ENCODE measurements around the gene CNTROB.

CNTROB gene

GRCh38 chr17:7915611-7916384, 16.2 kb upstream of the CNTROB start, which contains the start of gene RNF227 (continued):
- no peak for TF ChIP-seq ZNF132 (tag by site-specific recombination; IDR thresholded peaks at IDR 0.05; ENCODE audit: borderline replicate concordance)

- peaks cover 14% of the 10 kb centered on the region for H3K4me1 ChIP-seq (ENCODE audit: control insufficient read depth, insufficient read depth, low read length)
- CTCF ChIA-PET = interaction anchor here (0.6 to 6.3 kb wide), 13 partner anchors 17 to 141 kb away, joined by 3 to 73 read pairs (median 4); no protein-coding TSS in a partner anchor
- peak overlapping the region; percentile 46 for H3K4me3 ChIP-seq (ENCODE audit: low read depth, low read length)
- POLR2A ChIA-PET = interaction anchor here (0.9 to 3.8 kb wide), 14 partner anchors 8 to 332 kb away, joined by 3 to 66 read pairs (median 4); partner anchors contain the start of genes CNTROB, KCNAB3, KDM6B and MPDU1
- peak overlapping the region; percentile 90 for H3K27ac ChIP-seq (ENCODE audit: extremely low read depth, low read depth, low read length)
- no peaks in the 10 kb centered on the region for H3K9me3 ChIP-seq (ENCODE audit: control insufficient read depth, insufficient read depth, low read depth, low read length)
- peaks cover 0 to 11% of the 10 kb centered on the region in 2 experiments; a peak in 1 of 3 replicates for H3K36me3 ChIP-seq (ENCODE audit: control insufficient read depth in 2 of 2, insufficient read depth in 1 of 2, low read length in 2 of 2)
- TF ChIP-seq ZNF549 (tag by site-specific recombination; IDR thresholded peaks at IDR 0.05) = no peak
- no peak for TF ChIP-seq SCRT1 (tag by site-specific recombination; IDR thresholded peaks at IDR 0.05; ENCODE audit: borderline replicate concordance)
- no peak for TF ChIP-seq ZNF776 (tag by site-specific recombination; IDR thresholded peaks at IDR 0.05; ENCODE audit: borderline replicate concordance)
- TF ChIP-seq ZNF335 (tag by site-specific recombination; conservative IDR thresholded peaks at IDR 0.05) = peak; percentile 84
- TF ChIP-seq KLF7 (tag by site-specific recombination; IDR thresholded peaks at IDR 0.05; ENCODE audit: borderline replicate concordance) = no peak
- no peak for TF ChIP-seq ZNF514 (tag by site-specific recombination; IDR thresholded peaks at IDR 0.05)
- no peak for TF ChIP-seq ZNF830 (tag by site-specific recombination; IDR thresholded peaks at IDR 0.05; ENCODE audit: low read depth)
- TF ChIP-seq ZIC2 (tag by site-specific recombination; IDR thresholded peaks at IDR 0.05) = no peak
- TF ChIP-seq KLF8 (tag by site-specific recombination; IDR thresholded peaks at IDR 0.05) = peak; percentile 48; the same call in 1 of the 2 replicates
- no peak for TF ChIP-seq ZSCAN16 (tag by site-specific recombination; IDR thresholded peaks at IDR 0.05)
- peak; percentile 60 for TF ChIP-seq GLIS1 (tag by site-specific recombination; IDR thresholded peaks at IDR 0.05)
- TF ChIP-seq ZNF664 (tag by site-specific recombination; IDR thresholded peaks at IDR 0.05) = no peak
- peak; percentile 14; the same call in 1 of the 2 replicates for TF ChIP-seq EGR2 (tag by site-specific recombination; IDR thresholded peaks at IDR 0.05; ENCODE audit: low read depth)
- TF ChIP-seq ZEB2 (tag by site-specific recombination; IDR thresholded peaks at IDR 0.05) = 0 out of 2 replicates have a peak, but pooled peaks have one; percentile 17
- no peak for TF ChIP-seq ZSCAN30 (tag by site-specific recombination; IDR thresholded peaks at IDR 0.05)
- no peak for TF ChIP-seq ZNF169 (tag by site-specific recombination; IDR thresholded peaks at IDR 0.05)
- peak; percentile 65 for TF ChIP-seq GLIS2 (tag by site-specific recombination; IDR thresholded peaks at IDR 0.05)
- no peak for TF ChIP-seq ZNF175 (tag by site-specific recombination; IDR thresholded peaks at IDR 0.05)
- TF ChIP-seq WT1 (tag by site-specific recombination; IDR thresholded peaks at IDR 0.05) = peak; percentile 43; the same call in 1 of the 2 replicates
- TF ChIP-seq SP7 (tag by site-specific recombination; IDR thresholded peaks at IDR 0.05) = peak; percentile 26; the same call in 1 of the 2 replicates
- peak; percentile 39; the same call in 1 of the 2 replicates for TF ChIP-seq KLF9 (tag by site-specific recombination; IDR thresholded peaks at IDR 0.05; ENCODE audit: low read depth)
- TF ChIP-seq KLF10 (tag by site-specific recombination; IDR thresholded peaks at IDR 0.05) = 0 out of 2 replicates have a peak, but pooled peaks have one; percentile 1
- no peak for TF ChIP-seq ZNF311 (tag by site-specific recombination; IDR thresholded peaks at IDR 0.05; ENCODE audit: borderline replicate concordance)
- TF ChIP-seq KLF1 (tag by site-specific recombination; IDR thresholded peaks at IDR 0.05) = no peak
- TF ChIP-seq ZNF660 (tag by site-specific recombination; IDR thresholded peaks at IDR 0.05) = 0 out of 2 replicates have a peak, but pooled peaks have one; percentile 12
- peak; percentile 36 for TF ChIP-seq PATZ1 (tag by site-specific recombination; IDR thresholded peaks at IDR 0.05)
- 0 out of 2 replicates have a peak, but pooled peaks have one; percentile 0 for TF ChIP-seq ZFP37 (tag by site-specific recombination; IDR thresholded peaks at IDR 0.05)
- TF ChIP-seq ZFP69B (tag by site-specific recombination; IDR thresholded peaks at IDR 0.05) = no peak
- no peak for TF ChIP-seq GFI1B (tag by site-specific recombination; IDR thresholded peaks at IDR 0.05)
- TF ChIP-seq INSM2 (tag by site-specific recombination; IDR thresholded peaks at IDR 0.05) = 0 out of 2 replicates have a peak, but pooled peaks have one; percentile 2
- TF ChIP-seq ZNF112 (tag by site-specific recombination; IDR thresholded peaks at IDR 0.05) = no peak
- no peak for TF ChIP-seq ZNF48 (tag by site-specific recombination; IDR thresholded peaks at IDR 0.05)
- TF ChIP-seq ZNF266 (tag by site-specific recombination; IDR thresholded peaks at IDR 0.05; ENCODE audit: low read depth) = no peak
- no peak for TF ChIP-seq ZNF629 (tag by site-specific recombination; IDR thresholded peaks at IDR 0.05)
Observed at GRCh38 chr17:7916385-7916682, 15.7 kb upstream of the CNTROB start.

Data from HEK293 (cell line).